Measurements from ENCODE around the gene MYL2.

Gene MYL2

DNA sequence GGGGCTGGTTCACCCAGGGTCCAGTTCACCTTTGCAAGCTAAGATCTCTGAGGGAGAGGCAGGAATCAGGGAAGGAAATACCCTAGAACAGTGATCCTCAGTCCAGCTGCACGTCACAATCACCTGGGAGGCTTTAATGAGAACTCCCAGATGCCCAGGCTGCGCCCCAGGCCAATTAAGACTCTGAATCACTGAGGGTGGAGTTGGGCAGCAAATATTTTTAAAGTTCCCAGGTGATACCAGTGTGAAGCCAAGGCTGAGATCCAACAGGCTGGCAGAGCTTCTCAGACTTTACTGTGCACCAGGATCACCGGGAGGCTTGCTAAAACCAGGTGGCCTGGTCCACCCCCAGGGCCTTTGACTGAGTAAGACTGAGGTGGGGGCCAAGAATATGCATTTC lies 23.8 kb downstream of the MYL2 start:
- TF ChIP-seq, protein P1, sequence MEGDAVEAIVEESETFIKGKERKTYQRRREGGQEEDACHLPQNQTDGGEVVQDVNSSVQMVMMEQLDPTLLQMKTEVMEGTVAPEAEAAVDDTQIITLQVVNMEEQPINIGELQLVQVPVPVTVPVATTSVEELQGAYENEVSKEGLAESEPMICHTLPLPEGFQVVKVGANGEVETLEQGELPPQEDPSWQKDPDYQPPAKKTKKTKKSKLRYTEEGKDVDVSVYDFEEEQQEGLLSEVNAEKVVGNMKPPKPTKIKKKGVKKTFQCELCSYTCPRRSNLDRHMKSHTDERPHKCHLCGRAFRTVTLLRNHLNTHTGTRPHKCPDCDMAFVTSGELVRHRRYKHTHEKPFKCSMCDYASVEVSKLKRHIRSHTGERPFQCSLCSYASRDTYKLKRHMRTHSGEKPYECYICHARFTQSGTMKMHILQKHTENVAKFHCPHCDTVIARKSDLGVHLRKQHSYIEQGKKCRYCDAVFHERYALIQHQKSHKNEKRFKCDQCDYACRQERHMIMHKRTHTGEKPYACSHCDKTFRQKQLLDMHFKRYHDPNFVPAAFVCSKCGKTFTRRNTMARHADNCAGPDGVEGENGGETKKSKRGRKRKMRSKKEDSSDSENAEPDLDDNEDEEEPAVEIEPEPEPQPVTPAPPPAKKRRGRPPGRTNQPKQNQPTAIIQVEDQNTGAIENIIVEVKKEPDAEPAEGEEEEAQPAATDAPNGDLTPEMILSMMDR (conservative IDR thresholded peaks at IDR 0.05; ENCODE audit: low read depth, low read length), result no peak
- no peak for DNase-seq (ENCODE audit: low read depth)
- no peak overlapping the region for H3K4me3 ChIP-seq (ENCODE audit: low read depth, low read length)

DNA sequence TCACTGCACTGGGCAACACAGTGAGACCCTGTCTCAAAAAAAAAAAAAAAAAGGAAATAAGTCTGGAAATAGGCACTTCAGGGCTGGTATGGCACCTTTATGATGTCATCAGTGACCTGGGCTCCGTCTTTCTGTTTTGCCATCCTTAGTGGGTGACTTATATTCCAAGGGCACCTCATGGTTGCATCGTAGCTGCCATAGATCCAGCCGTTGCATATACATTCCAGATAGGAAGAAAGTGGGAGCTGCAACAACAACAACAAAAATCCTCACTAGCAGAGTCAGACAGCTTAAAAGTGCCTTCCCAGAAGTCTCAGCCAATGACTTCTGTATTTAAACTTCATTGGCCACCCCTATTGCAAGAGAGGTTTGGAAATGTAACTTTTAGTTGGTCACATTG lies 26.4 kb downstream of the MYL2 start:
- DNase-seq (ENCODE audit: low read depth), result no peak
- H3K4me3 ChIP-seq (ENCODE audit: low read depth, low read length), result no peak overlapping the region
- TF ChIP-seq, protein P1 (conservative IDR thresholded peaks at IDR 0.05; ENCODE audit: low read depth, low read length), result no peak

DNA sequence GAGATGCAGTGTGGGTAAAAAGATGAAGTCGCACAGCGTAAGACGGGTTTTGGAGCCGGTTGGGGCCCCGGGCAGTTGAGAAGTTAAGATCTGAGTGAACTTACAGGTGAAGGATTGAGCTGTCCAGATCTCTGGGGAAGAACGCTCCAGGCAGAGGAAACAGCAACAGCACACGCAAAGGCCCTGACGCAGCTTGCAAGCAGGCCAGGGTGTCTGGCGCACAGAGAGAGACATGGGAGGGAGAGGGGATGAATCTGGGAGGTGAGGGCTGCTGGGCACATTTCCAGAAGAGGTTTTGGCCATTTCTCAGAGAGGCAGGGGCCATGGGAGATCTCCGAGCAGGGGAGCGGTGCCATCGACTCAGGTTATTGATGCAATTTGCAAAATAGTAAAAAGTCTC lies 31.0 kb downstream of the MYL2 start:
- DNase-seq (ENCODE audit: low read depth), result no peak
- no peak overlapping the region for H3K4me3 ChIP-seq (ENCODE audit: low read depth, low read length)
- TF ChIP-seq, protein P1 (conservative IDR thresholded peaks at IDR 0.05; ENCODE audit: low read depth, low read length), result no peak

DNA sequence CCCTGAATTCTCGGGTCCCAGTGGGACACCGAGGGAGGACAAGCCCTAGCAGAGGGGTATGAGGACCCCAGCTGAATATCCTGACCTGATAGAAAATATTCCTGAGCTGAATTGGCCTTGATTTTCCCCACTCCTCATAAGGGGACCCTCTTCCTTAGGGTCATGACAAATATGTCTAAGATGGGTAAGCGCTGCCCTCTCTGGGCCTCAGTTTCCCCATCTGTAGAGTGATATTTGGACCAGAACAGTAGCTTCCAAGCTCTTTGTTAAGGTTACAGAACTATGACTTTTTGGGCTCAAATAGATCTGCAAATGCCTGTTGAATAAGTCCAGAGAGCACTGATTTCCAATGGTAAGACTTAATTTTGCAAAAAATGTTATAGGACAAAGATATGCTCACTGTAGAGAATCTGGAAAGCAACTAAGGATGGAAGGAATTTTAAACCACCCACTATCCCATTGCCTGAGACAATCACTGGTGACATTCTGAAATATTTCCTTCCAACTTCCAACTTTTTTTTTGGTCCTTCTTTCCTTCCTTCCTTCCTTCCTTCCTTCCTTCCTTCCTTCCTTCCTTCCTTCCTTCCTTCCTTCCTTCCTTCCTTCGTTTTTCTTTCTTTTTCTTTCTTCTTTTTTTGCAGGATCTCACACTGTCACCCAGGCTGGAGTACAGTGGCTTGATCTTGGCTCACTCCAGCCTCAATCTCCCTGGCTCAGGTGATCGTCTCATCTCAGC lies 32.0 kb downstream of the MYL2 start:
- DNase-seq (ENCODE audit: low read depth), result no peak
- no peak overlapping the region for H3K4me3 ChIP-seq (ENCODE audit: low read depth, low read length)
- TF ChIP-seq, protein P1 (conservative IDR thresholded peaks at IDR 0.05; ENCODE audit: low read depth, low read length), result no peak

DNA sequence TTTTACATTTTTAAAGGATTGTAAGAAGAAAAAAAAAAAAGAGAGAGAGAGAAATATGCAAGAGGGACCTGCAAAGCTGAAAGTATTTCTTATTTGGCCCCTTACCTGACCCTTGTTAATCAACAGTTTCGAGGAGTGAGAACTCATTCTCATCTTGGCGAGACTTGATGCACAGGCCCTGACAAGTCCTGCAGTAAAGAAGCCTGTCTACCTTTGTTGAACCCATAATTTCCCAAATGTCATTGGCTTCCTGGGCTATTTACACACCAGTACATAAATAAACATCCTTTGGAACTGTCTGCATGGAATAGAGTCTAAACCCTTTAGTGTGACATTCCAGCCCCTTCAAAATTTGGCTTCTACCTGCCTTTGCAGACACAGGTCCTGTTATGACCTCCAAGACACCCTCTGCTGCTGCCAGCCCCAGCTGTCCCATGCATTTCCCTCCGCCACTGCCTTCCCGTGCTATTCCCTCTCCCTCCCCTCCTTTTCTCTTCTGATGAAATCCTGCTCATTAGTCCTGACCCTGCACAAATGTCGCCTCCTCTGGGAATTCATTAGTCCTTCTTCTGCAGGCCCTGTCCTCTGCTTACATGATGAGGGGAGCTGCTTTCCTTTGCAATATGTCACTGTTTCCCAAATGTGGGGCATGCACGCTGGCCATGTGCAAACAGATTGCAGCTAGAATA lies 35.1 kb downstream of the MYL2 start:
- TF ChIP-seq, protein P1 (conservative IDR thresholded peaks at IDR 0.05; ENCODE audit: low read depth, low read length), result no peak
- H3K4me3 ChIP-seq (ENCODE audit: low read depth, low read length), result no peak overlapping the region
- DNase-seq (ENCODE audit: low read depth), result no peak

DNA sequence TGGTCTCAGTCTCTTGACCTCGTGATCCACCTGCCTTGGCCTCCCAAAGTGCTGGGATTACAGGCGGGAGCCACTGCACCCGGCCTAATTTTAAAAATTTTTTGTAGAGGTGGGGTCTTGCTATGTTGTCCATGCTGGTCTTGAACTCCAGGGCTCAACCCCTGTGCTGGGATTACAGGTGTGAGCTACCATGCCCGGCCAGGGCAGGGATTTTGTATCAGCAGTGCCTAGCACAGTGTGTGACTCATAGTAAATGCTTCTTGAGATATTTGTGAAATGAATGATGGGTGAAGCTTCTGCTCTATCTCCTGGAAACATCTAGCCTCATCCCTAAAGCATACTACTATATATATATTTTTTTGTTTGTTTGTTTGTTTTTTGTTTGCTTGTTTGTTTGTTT lies 37.1 kb downstream of the MYL2 start:
- H3K4me3 ChIP-seq (ENCODE audit: low read depth, low read length), result no peak overlapping the region
- TF ChIP-seq, protein P1 (conservative IDR thresholded peaks at IDR 0.05; ENCODE audit: low read depth, low read length), result no peak
- no peak for DNase-seq (ENCODE audit: low read depth)

DNA sequence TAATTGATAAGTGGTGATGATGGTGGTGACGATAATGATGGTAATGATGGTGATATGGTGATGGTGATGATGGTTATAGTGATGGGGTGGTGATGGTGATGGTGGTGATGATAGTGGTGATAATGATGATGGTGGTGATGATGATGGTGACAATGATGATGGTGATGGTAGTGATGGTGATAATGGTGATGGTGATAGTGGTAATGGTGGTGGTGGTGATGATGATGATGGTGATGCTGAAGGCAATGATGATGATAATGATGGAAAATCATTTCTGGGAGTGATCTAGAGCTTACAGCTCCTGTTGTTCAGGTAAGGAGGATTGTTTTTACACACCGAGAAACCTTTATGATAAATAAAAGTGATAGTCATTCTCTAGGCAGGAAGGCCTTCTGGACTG lies 39.7 kb downstream of the MYL2 start:
- TF ChIP-seq, protein P1 (conservative IDR thresholded peaks at IDR 0.05; ENCODE audit: low read depth, low read length), result no peak
- DNase-seq (ENCODE audit: low read depth), result no peak
- H3K4me3 ChIP-seq (ENCODE audit: low read depth, low read length), result no peak overlapping the region

Measured in choroid plexus epithelial cell (primary cell).